Stimulated activated CD4-positive, alpha-beta T cell treated with anti-CD3 and anti-CD28 coated beads, Interleukin-1b, Interleukin-23, amount 100 ng/mL, for 1 hour (primary cell): ENCODE results near the gene DGKB.

Experiments
- DNase-seq, 2 donors: peaks; one replicate each; pipeline ENCODE4 v3.0.0-alpha.2; 2020; ENCODE audit warnings: low read depth in 2 of 2

Gene DGKB

GRCh38 chr7:14209896-14210484, 692.6 kb downstream of the DGKB start:
- DNase-seq: no peak

GRCh38 chr7:14207711-14208110, 694.8 kb downstream of the DGKB start:
- DNase-seq: no peak

- DNase-seq: no peak
Observed at GRCh38 chr7:14207138-14207537, 695.4 kb downstream of the DGKB start.

GRCh38 chr7:14206121-14206520, 696.4 kb downstream of the DGKB start:
- no peak for DNase-seq

GRCh38 chr7:14201353-14201752, 701.2 kb downstream of the DGKB start:
- DNase-seq: no peak

- no peak for DNase-seq
Observed at GRCh38 chr7:14199336-14199735, 703.2 kb downstream of the DGKB start.

GRCh38 chr7:14197280-14197679, 705.3 kb downstream of the DGKB start:
- DNase-seq: no peak

GRCh38 chr7:14196555-14196954, 706.0 kb downstream of the DGKB start:
- DNase-seq: no peak

GRCh38 chr7:14195871-14196270, 706.7 kb downstream of the DGKB start:
- DNase-seq: no peak

- no peak for DNase-seq
Observed at GRCh38 chr7:14195079-14195478, 707.5 kb downstream of the DGKB start.

- no peak for DNase-seq
Observed at GRCh38 chr7:14191686-14192098, 710.9 kb downstream of the DGKB start.

- DNase-seq: no peak
Observed at GRCh38 chr7:14184292-14184864, 718.2 kb downstream of the DGKB start.

GRCh38 chr7:14179781-14180180, 722.8 kb downstream of the DGKB start:
- DNase-seq: no peak

- DNase-seq: no peak
Observed at GRCh38 chr7:14177876-14178275, 724.7 kb downstream of the DGKB start.

GRCh38 chr7:14170872-14171271, 731.7 kb downstream of the DGKB start:
- DNase-seq: no peak

GRCh38 chr7:14158111-14158510, 744.4 kb downstream of the DGKB start:
- no peak for DNase-seq

- no peak for DNase-seq
Observed at GRCh38 chr7:14156436-14156835, 746.1 kb downstream of the DGKB start.

GRCh38 chr7:14148974-14149373, 753.6 kb downstream of the DGKB start:
- DNase-seq: no peak

- no peak for DNase-seq
Observed at GRCh38 chr7:14147532-14147931, 755.0 kb downstream of the DGKB start.

- no peak for DNase-seq
Observed at GRCh38 chr7:14144538-14144937, 758.0 kb downstream of the DGKB start.

GRCh38 chr7:14144109-14144508, 758.4 kb downstream of the DGKB start:
- no peak for DNase-seq

GRCh38 chr7:14137676-14138075, 764.9 kb downstream of the DGKB start:
- DNase-seq: no peak

- DNase-seq: no peak
Observed at GRCh38 chr7:14133752-14134151, 768.8 kb downstream of the DGKB start.

- DNase-seq: no peak
Observed at GRCh38 chr7:14125998-14126397, 776.6 kb downstream of the DGKB start.
